RWPE2 (cell line): ENCODE data around the gene SV2B.
A peak's percentile ranks its signal among the peaks of the same experiment; 100 is the strongest.

ENCODE experiments used
- ATAC-seq: fragments of 200-7000 bp; cut with Tn5 transposase; 3 replicates; pipeline ENCODE4 v1.9.1; 2021; ENCODE audit warnings: low read depth
- DNase-seq: peaks from one replicate; pipeline ENCODE4 v3.0.0-alpha.2; 2020; ENCODE audit warnings: low spot score
- H3K27ac ChIP-seq: fragments of 450-650 bp; 2 replicates; pipeline ENCODE4 v1.5.1; 2017; ENCODE audit warnings: mild to moderate bottlenecking; ENCODE audit not compliant: poor library complexity, severe bottlenecking
- H3K27me3 ChIP-seq: fragments of 250-450 bp; sonication (Bioruptor Pico); 2 replicates; pipeline ENCODE4 v1.5.1; 2021; ENCODE audit warnings: mild to moderate bottlenecking, moderate library complexity; ENCODE audit not compliant: insufficient read depth, poor library complexity, severe bottlenecking
- H3K36me3 ChIP-seq: fragments of 250-450 bp; sonication (Bioruptor Pico); 2 replicates; pipeline ENCODE4 v1.5.1; 2020; ENCODE audit warnings: low read depth, mild to moderate bottlenecking, moderate library complexity
- H3K4me1 ChIP-seq: fragments of 250-450 bp; sonication (Bioruptor Pico); 2 replicates; pipeline ENCODE4 v1.5.1; 2021; ENCODE audit warnings: mild to moderate bottlenecking, moderate library complexity; ENCODE audit not compliant: insufficient read depth, poor library complexity, severe bottlenecking
- H3K4me3 ChIP-seq: fragments of 250-450 bp; sonication (Bioruptor Pico); 2 replicates; pipeline ENCODE4 v1.5.1; 2021; ENCODE audit warnings: mild to moderate bottlenecking, moderate library complexity; ENCODE audit not compliant: severe bottlenecking
- H3K9me3 ChIP-seq: fragments of 250-450 bp; sonication (Bioruptor Pico); 2 replicates; pipeline ENCODE4 v1.5.1; 2021; ENCODE audit warnings: mild to moderate bottlenecking, moderate library complexity; ENCODE audit not compliant: severe bottlenecking
- TF ChIP-seq, protein P1 (sequence below): fragments of 450-650 bp; IDR thresholded peaks from one replicate; pipeline ENCODE4 v1.5.1; 2017; ENCODE audit warnings: mild to moderate bottlenecking, moderate library complexity; ENCODE audit not compliant: poor library complexity, severe bottlenecking

The SV2B gene

DNA sequence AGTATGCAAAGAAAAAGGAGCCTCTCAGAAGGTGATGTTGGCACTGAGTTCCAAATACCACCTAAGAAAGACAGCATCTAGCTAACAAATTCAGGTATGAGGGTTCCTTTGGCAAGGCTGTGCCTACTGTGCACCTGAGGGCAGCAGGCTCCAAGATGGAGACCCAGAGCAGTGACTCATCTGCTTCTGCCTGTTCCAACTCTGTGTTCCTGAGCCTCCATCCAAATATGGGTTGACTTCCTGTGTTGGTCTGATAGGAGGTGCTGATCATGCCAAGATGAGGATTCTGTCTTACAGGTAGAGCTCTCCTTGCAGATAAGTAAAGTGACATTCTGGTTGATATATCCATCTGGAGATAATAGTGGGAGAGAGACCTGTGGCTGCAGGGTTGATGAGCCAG, 26.0 kb downstream of the SV2B start:
- DNase-seq (no peak), ATAC-seq (peak; percentile 76)
- no peaks in the 10 kb centered on the region for H3K36me3 ChIP-seq
- H3K9me3 ChIP-seq, result no peaks in the 10 kb centered on the region
- H3K27ac ChIP-seq, result no peak overlapping the region
- TF ChIP-seq, protein P1, sequence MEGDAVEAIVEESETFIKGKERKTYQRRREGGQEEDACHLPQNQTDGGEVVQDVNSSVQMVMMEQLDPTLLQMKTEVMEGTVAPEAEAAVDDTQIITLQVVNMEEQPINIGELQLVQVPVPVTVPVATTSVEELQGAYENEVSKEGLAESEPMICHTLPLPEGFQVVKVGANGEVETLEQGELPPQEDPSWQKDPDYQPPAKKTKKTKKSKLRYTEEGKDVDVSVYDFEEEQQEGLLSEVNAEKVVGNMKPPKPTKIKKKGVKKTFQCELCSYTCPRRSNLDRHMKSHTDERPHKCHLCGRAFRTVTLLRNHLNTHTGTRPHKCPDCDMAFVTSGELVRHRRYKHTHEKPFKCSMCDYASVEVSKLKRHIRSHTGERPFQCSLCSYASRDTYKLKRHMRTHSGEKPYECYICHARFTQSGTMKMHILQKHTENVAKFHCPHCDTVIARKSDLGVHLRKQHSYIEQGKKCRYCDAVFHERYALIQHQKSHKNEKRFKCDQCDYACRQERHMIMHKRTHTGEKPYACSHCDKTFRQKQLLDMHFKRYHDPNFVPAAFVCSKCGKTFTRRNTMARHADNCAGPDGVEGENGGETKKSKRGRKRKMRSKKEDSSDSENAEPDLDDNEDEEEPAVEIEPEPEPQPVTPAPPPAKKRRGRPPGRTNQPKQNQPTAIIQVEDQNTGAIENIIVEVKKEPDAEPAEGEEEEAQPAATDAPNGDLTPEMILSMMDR, result no peak
- H3K27me3 ChIP-seq, result peaks cover 14% of the 10 kb centered on the region
- H3K4me1 ChIP-seq, result no peaks in the 10 kb centered on the region
- no peak overlapping the region for H3K4me3 ChIP-seq

DNA sequence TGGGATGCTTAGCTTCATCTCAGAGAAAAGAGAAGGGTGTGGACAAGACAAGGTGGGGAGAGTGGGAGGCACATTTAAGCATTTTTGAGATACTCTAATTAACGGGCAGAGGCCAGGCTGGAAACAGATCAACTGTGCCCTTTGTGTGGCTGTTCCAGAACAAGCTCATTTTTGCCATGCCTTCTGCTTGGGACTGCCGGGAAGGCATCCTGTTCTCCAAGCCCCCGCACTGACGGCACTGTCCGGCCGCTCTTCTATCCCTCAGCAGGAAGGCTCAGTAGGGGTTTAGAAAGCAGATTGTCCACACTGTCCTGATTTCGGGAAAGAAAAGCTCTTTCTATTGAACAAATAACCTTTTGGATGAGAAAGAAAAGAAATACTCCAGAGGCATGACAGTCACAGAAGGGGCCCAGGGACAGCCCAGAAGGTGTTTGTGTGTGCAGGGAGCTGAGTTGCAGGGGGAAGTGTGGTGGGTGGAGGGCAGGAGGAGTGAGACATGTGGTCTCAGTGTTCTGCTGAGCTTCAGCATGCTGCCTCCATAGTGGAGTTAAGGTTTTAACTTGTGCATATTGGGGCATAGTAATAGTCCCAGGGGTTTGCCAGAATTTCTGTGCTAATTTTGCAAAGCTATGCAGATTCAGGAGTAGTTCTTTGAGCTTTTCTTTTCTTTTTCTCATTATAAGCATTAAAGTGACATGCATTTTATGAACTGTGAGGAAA, 27.3 kb downstream of the SV2B start:
- no peaks in the 10 kb centered on the region for H3K36me3 ChIP-seq
- peaks cover 14% of the 10 kb centered on the region for H3K27me3 ChIP-seq
- H3K27ac ChIP-seq, result no peak overlapping the region
- DNase-seq (no peak), ATAC-seq (no peak)
- no peak overlapping the region for H3K4me3 ChIP-seq
- TF ChIP-seq, protein P1, result no peak
- H3K9me3 ChIP-seq, result no peaks in the 10 kb centered on the region
- no peaks in the 10 kb centered on the region for H3K4me1 ChIP-seq

DNA sequence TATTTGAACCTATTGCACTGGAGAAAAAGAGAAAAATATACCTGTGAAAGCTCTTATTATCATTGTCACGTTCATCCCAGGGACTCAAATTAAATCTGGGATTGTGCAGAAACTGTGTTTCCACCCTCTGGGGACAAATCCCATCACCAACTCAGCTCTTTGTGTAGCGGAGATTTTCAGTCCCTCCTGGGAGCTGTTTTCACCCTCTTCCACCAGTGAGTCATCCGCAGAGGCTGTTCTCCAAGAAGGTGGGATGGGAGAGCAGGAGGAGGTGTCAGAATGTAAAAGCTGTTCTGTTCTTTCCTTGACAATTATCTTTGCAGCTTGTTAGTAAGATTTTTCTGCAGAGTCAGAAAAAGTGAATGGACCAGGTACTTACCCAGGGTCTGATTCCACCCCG, 28.0 kb downstream of the SV2B start:
- Histone ChIP-seq H3K27ac (no peak overlapping the region), H3K9me3 (no peaks in the 10 kb centered on the region), H3K27me3 (peaks cover 14% of the 10 kb centered on the region), H3K36me3 (no peaks in the 10 kb centered on the region), H3K4me1 (no peaks in the 10 kb centered on the region), H3K4me3 (no peak overlapping the region)
- no peak for ATAC-seq
- TF ChIP-seq, protein P1, result no peak
- DNase-seq, result no peak

DNA sequence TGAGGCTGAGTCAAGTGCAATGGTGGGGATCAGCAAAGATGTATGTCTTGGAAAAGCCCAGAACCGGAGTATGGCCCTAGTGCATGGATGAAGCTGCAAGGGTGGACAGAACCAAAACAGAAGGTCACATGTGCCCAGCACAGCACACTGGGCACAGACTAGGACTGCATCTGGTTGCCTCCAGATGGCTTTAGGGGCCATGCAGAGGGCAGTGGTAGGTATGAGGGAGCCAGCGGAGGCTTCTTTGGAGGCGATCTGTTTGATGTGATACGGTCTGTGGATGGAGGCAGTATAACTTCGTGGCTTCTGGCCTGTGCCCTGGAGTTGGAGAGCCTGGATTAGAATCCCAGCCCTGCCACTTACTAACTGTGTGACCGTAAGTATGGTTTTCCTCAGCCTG, 29.4 kb downstream of the SV2B start:
- no peaks in the 10 kb centered on the region for H3K9me3 ChIP-seq
- H3K36me3 ChIP-seq, result no peaks in the 10 kb centered on the region
- no peak overlapping the region for H3K4me3 ChIP-seq
- DNase-seq (no peak), ATAC-seq (no peak)
- H3K4me1 ChIP-seq, result no peaks in the 10 kb centered on the region
- H3K27ac ChIP-seq, result no peak overlapping the region
- H3K27me3 ChIP-seq, result peaks cover 14% of the 10 kb centered on the region
- TF ChIP-seq, protein P1, result no peak

DNA sequence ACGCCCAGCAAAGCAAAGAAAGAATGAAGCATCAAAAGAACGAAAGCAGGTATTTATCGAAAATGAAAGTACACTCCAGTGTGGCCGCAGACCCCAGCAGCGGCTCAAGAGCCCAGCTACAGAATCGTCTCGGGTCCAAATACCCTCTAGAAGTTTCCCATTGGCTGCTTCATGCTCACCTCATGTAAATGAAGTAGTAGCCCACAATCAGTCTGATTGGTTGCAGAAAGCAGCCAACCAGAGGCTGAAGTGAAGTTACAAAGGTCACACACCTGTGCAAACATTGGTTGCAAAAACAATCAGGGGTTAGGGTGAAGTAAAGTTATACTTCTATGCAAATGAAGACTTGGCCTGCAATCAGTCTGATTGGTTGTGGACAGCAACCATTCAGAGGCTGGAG, 32.0 kb downstream of the SV2B start:
- Histone ChIP-seq H3K4me3 (no peak overlapping the region), H3K9me3 (no peaks in the 10 kb centered on the region), H3K4me1 (no peaks in the 10 kb centered on the region), H3K27me3 (peaks cover 16% of the 10 kb centered on the region), H3K36me3 (no peaks in the 10 kb centered on the region), H3K27ac (no peak overlapping the region)
- TF ChIP-seq, protein P1, result no peak
- DNase-seq, result no peak
- no peak for ATAC-seq
